Measurements from ENCODE around the gene TSHR.

GRCh38 chr14:80982711-80983110 is 27.3 kb downstream of the TSHR start:
- TF ChIP-seq, protein P1, sequence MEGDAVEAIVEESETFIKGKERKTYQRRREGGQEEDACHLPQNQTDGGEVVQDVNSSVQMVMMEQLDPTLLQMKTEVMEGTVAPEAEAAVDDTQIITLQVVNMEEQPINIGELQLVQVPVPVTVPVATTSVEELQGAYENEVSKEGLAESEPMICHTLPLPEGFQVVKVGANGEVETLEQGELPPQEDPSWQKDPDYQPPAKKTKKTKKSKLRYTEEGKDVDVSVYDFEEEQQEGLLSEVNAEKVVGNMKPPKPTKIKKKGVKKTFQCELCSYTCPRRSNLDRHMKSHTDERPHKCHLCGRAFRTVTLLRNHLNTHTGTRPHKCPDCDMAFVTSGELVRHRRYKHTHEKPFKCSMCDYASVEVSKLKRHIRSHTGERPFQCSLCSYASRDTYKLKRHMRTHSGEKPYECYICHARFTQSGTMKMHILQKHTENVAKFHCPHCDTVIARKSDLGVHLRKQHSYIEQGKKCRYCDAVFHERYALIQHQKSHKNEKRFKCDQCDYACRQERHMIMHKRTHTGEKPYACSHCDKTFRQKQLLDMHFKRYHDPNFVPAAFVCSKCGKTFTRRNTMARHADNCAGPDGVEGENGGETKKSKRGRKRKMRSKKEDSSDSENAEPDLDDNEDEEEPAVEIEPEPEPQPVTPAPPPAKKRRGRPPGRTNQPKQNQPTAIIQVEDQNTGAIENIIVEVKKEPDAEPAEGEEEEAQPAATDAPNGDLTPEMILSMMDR (IDR thresholded peaks at IDR 0.05): no peak
- no peak for TF ChIP-seq POLR2A (IDR thresholded peaks at IDR 0.05)
